Pons (tissue), 1 donor: ENCODE measurements around the gene PCMTD2.

Experiments
- DNase-seq: peaks from one replicate; pipeline ENCODE4 v3.0.0-alpha.2; 2016; ENCODE audit warnings: low spot score

Gene PCMTD2

GRCh38 chr20:64238851-64239387, 16.6 kb upstream of the PCMTD2 start:
- DNase-seq, result no peak

GRCh38 chr20:64239449-64240242, 15.9 kb upstream of the PCMTD2 start:
- DNase-seq, result no peak

GRCh38 chr20:64240243-64241015, 15.1 kb upstream of the PCMTD2 start:
- no peak for DNase-seq

- DNase-seq, result no peak
Observed at GRCh38 chr20:64241061-64241460, 14.5 kb upstream of the PCMTD2 start.

GRCh38 chr20:64242003-64242796, 13.3 kb upstream of the PCMTD2 start:
- no peak for DNase-seq

GRCh38 chr20:64242797-64243475, 12.6 kb upstream of the PCMTD2 start:
- DNase-seq, result no peak

- no peak for DNase-seq
Observed at GRCh38 chr20:64244281-64244805, 11.2 kb upstream of the PCMTD2 start.

GRCh38 chr20:64244870-64245603, 10.5 kb upstream of the PCMTD2 start:
- no peak for DNase-seq

GRCh38 chr20:64245746-64246595, 9.6 kb upstream of the PCMTD2 start:
- no peak for DNase-seq

GRCh38 chr20:64246616-64247306, 8.8 kb upstream of the PCMTD2 start:
- DNase-seq, result no peak

GRCh38 chr20:64247307-64247618, 8.3 kb upstream of the PCMTD2 start:
- no peak for DNase-seq

GRCh38 chr20:64247970-64248841, 7.3 kb upstream of the PCMTD2 start:
- no peak for DNase-seq

- DNase-seq, result no peak
Observed at GRCh38 chr20:64250027-64250426, 5.5 kb upstream of the PCMTD2 start.

- DNase-seq, result no peak
Observed at GRCh38 chr20:64253000-64253383, 2.6 kb upstream of the PCMTD2 start.

GRCh38 chr20:64253443-64253842, 2.1 kb upstream of the PCMTD2 start:
- no peak for DNase-seq

- DNase-seq, result no peak
Observed at GRCh38 chr20:64254156-64254555, 1.4 kb upstream of the PCMTD2 start.

- DNase-seq, result peak; percentile 11
Observed at GRCh38 chr20:64254571-64255360, 782 bp upstream of the PCMTD2 start.
